ENCODE measurements around the gene SIGLEC5.
"Not testable (repeated sequence)": the region's sequence is repeated elsewhere in the genome, so short reads cannot be mapped to it uniquely, and the experiment has no call there.

The SIGLEC5 gene, protein sequence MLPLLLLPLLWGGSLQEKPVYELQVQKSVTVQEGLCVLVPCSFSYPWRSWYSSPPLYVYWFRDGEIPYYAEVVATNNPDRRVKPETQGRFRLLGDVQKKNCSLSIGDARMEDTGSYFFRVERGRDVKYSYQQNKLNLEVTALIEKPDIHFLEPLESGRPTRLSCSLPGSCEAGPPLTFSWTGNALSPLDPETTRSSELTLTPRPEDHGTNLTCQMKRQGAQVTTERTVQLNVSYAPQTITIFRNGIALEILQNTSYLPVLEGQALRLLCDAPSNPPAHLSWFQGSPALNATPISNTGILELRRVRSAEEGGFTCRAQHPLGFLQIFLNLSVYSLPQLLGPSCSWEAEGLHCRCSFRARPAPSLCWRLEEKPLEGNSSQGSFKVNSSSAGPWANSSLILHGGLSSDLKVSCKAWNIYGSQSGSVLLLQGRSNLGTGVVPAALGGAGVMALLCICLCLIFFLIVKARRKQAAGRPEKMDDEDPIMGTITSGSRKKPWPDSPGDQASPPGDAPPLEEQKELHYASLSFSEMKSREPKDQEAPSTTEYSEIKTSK

DNA sequence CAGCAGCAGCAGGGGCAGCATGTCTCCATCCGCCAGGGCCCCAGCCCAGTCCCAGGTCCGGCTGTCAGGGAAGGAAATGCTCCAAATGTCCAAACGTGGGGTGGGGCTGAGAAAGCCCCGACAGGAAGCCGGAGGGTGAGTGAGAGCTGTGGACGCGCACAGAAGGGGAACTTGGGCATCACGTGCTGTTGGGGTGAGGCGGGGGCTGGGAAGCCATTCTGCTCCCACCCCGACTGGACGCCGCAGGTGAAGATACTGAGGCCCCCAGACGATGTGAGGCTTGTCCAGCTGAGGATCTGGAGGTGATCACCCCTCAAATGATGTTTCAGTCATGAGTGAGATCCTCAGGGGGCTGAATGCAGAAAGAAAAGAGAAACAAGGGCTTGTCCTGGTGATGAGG is at the start of gene SIGLEC5:
SIGLEC5 (minus strand) TSS at position 87 of the 400 bp plus-strand sequence; CDS start at position 21, 66 bp downstream.
- not testable (repeated sequence) for DNase-seq (ENCODE audit: low spot score)

DNA sequence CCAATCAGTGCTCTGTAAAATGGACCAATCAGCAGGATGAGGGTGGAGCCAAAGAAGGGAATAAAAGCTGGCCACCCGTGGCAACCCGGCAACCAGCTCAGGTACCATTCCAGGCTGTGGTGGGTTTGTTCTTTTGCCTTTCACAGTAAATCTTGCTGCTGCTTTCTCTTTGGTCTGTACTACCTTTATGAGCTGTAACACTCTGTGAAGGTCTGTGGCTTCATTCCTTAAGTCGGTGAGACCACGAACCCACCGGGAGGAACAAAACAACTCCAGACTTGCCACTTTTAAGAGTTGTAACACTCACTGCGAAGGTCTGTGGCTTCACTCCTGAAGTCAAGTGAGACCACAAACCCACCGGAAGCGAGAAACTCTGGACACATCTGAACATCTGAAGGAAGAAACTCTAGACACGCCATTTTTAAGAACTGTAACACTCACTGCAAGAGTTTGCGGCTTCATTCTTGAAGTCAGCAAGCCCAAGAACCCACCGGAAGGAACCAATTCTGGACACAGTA is 46.4 kb upstream of the SIGLEC5 start:
- DNase-seq (ENCODE audit: low spot score): no peak

DNA sequence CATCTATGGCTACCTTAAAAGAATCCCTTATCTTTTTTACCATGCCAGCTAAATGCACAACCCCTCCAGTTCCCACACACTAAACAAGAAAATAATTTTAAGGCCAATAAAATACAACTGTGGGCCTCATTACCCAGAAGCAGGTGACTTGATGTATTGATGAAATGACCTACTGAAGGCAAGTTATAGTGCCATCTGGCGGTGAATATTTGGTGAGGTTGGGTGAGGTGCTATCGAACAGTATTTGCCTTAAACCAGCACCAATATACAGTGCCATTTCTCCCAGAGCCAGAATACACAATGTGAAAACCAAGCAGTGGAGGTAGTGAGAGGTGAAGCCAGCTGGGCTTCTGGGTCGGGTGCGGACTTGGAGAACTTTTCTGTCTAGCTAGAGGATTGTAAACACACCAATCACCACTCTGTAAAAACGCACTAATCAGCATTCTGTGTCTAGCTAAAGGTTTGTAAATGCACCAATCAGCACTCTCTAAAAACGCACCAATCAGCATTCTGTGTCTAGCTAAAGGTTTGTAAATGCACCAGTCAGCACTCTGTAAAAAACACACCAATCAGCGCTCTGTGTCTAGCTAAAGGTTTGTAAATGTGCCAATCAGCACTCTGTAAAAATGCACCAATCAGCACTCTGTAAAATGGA is 45.8 kb upstream of the SIGLEC5 start:
- peak; percentile 27 for DNase-seq (ENCODE audit: low spot score)

DNA sequence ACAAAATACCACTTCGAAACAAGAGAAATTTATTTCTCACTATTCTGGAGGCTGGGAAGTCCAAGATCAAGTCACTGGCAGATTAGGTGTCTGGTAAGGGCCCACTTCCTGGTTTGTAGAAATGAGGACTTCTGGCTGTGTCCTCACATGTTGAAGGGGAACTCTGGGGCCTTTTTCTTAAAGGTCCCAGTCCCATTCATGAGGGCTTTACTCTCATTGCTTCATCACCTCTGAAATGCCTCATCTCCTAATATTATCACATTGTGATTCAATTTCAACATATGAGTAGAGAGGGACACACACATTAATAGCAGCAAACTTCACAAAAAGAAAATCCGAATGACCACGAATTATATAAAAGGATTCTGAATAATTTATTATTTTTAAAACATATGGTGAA is 38.0 kb upstream of the SIGLEC5 start:
- DNase-seq (ENCODE audit: low spot score): no peak

DNA sequence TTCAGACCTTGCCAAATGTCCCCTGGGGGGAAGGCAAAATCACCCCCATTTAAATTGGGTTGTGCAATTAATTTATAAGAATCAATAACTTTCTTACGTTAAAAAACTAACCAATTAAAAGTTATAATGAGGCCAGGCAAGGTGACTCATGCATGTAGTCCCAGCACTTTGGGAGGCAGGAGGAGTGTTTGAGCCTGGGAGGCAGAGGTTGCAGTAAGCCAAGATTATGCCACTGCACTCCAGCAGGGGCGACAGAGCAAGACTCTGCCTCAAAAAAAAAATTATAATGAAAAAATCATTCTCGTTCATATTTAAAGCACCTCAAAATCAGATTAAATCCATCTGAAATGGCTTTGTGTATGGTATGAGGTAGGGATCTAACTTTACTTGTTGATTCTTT is 34.8 kb upstream of the SIGLEC5 start:
- no peak for DNase-seq (ENCODE audit: low spot score)

DNA sequence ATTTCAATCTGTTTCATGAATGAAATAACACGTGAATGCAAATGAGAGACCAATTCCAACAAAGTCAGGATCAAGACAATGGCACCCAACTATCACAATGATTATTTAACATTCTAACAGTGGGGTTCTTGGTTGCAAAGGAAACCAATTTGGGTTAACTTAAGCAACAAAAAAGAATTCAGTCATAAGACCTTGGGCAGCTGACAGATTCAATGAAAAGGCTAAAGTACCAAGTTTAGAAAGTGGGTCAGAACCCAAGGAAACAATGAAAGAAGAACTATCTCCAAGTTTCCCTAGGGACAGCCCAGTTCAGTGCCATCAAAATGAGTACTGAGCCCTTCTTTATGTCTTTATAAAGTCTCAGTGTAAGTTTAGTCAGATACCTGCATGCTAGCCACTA is 33.9 kb upstream of the SIGLEC5 start:
- no peak for DNase-seq (ENCODE audit: low spot score)

DNA sequence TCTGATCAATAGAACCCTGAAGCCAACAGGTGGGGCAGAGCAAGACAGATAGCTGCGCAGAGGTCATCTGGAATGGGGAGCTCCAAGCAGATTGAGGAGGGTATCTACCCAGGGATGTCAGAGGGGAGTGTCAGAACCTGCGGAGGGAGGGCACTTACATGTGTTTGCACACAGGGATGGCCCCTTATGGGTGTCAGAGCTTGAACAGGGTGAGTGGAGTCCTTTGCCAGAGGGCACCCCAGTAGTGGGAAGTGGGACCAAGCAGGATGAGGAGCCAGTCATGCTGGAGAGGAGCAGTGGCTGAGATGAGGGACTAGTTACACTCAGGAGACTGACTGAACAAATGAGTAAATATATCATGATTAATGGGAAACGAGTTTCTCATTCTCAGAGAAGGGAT is 33.4 kb upstream of the SIGLEC5 start:
- no peak for DNase-seq (ENCODE audit: low spot score)

DNA sequence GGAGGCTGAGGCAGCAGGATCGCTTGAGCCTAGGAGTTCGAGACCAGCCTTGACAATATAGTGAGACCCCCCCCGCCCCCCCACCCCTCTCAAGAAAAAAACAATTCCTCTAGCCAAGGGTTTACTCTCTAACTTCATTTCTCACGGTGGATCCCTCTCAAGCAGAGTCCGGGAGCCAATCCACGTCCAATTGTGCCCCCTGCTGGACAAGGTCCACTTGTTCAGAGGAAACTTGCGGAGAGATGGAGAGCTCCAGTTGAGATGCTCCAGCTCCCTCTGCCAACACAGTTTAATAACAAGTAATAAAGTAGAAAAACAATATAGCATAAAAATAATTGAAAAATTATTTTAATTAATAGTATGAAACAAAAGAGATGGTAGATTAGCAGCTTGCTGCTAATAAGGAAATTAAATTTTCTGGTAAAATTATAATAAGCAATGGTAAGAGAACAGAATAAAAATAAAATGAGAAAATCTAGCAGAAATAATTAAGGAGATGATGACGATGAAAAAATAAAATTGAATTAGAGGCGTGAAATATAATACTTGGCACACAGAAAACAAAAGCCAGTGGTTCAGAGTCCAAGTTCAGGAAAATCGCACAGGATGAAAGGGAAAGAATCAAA is 30.9 kb upstream of the SIGLEC5 start:
- DNase-seq (ENCODE audit: low spot score): peak; percentile 85

DNA sequence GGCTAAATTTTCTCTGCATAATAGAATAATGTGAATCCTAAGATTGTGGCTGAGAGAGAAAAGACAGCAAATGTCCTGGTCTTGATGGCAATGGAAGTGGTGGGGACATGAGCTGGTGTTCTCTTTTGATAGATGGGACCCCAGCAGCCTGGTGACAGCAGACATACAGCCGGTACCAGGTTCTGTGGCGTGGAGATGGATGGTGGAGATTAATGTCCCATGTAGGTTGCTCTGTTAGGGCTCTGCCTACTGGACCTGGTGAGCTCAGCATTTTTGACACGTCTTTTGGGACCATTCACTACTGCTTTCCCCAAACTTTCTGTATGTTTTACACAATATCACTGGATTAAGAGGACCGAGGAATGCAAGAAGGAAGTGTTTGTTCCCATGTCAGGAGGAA is 24.6 kb upstream of the SIGLEC5 start:
- no peak for DNase-seq (ENCODE audit: low spot score)

DNA sequence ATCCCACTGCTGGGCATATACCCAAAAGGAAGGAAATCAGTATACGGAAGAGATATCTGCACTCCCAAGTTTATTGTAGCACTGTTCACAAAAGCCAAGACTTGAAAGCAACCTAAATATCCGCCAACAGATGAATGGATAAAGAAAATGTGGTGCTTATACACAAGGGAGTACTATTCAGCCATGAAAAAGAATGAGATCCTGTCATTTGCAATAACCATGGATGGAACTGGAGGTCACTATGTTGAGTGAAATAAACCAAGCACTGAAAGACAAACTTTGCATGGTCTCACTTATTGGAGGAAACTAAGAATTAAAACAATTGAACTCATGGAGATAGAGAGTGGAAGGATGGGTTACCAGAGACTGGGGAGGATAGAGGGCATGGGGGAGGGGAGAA is 23.0 kb upstream of the SIGLEC5 start:
- no peak for DNase-seq (ENCODE audit: low spot score)

DNA sequence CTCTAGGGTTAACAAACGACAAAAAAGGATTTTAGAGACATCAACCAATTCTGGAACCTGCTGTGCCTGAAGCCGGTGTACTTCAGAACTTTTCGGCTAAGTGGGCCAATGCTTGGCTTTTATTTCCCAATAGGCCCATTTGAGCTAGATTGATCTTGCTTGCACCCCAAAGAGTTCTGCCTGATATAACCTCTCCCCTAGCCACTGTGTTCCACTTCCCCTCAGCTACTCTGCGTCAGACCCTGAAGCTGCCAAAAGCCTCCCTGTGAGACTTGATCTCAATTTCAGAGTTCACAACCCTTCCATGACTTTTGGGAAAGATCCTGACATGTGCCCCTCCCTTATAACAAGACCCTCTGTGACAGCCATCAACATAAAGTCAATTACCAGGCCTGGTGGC is 22.1 kb upstream of the SIGLEC5 start:
- DNase-seq (ENCODE audit: low spot score): no peak

DNA sequence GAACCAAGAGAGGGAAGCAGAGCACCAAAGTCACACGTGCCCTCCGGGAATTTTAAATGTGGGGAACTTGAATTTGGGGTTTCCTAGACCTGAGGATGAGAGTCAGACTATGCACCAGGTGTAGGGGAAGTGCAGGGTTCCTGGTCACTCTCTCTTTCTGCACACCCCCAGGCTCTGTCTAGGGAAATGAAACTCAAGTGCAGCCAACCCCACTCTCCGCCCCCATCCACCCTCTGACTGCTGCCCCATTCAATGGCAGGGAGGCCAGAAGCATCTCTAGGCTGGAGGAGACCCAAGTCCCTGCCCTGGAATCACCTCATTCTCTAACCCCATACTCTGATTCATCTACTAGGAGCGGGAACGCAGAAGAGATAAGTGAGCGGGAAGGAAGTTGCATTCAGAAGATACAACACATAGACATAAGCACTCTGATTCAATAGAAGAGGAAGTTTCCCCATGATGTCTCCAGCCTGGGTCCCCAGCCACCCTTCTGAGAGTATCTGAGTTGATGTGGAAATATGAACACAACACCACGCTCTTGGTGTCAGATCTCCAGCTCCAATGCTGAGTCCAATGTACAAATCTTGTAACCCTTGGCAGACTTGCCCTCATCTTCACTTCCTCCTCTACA is 21.1 kb upstream of the SIGLEC5 start:
- no peak for DNase-seq (ENCODE audit: low spot score)

DNA sequence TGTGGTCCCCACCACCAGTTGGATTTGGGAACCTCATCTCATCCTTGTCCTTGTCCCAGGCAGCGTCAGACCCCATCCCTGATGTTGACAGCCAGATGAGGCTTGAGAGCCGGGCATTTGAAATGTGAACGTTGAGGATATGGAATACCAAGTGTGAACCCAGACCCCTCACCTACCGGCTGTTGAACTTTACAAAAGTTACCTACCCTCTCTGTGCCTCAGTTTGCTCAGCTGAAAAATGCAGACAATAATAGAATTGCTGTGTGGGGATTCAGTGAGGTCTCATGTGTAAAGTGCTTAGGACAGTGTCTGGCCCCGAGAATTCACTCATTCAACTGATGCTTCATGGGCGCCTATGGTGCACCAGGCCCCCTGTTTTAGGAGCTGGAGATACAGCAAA is 17.1 kb upstream of the SIGLEC5 start:
- no peak for DNase-seq (ENCODE audit: low spot score)

DNA sequence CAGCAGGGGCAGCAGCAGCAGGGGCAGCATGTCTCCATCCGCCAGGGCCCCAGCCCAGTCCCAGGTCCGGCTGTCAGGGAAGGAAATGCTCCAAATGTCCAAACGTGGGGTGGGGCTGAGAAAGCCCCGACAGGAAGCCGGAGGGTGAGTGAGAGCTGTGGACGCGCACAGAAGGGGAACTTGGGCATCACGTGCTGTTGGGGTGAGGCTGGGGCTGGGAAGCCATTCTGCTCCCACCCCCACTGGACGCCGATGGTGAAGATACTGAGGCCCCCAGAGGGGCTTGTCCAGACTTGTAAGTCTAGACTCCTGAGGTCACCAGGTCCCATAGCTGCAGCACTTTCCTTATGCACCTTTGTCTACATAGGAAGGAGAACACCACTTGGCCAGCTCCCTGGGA is 16.5 kb upstream of the SIGLEC5 start, which contains the start of gene SIGLEC14:
SIGLEC14 (minus strand) TSS at position 96 of the 400 bp plus-strand sequence; CDS start at position 30, 66 bp downstream.
- not testable (repeated sequence) for DNase-seq (ENCODE audit: low spot score)

DNA sequence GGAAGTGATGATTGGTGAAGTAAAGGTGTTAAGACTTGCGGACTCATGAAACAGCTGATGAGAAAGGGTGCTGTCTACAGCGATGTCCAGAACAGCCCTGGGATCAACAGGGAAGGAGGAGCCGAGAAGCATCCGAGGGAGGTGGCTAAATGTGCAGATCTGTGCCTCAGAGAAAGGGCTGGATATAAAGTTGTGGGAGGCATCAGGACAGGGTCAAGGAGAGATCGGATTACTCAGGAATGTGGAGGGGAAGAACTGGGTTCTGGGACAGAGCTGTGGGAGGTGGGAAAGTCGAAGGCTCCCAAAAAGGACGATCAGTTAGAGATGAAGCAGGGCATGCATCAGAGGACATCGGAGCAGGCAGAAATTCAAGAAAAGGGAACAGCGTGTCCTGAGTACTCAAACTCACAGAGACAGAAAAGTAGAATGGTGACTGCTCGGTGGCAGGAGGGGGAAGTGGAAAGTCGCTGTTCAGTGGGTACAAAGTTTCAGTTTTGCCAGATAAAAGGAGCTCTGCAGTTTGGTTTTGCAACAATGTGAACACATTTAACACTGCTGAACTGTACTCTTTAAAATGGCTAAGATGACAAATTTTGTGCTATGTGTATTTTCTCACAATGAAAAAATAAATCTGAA is 14.6 kb upstream of the SIGLEC5 start:
- DNase-seq (ENCODE audit: low spot score): no peak

DNA sequence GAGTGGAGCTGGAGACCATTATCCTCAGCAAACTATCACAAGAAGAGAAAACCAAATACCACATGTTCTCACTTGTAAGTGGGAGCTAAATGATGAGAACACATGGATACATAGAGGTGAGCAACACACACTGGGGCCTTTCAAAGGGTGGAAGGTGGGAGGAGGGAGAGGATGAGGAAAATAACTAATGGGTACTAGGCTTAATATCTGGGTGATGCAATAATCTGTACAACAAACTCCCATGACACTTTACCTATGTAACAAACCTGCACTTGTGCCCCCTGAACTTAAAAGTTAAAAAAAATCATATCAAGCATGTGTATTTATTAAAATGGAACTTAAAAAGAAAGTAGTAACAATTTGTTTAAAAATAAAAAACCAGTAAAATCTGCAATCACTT is 11.4 kb upstream of the SIGLEC5 start:
- no peak for DNase-seq (ENCODE audit: low spot score)

DNA sequence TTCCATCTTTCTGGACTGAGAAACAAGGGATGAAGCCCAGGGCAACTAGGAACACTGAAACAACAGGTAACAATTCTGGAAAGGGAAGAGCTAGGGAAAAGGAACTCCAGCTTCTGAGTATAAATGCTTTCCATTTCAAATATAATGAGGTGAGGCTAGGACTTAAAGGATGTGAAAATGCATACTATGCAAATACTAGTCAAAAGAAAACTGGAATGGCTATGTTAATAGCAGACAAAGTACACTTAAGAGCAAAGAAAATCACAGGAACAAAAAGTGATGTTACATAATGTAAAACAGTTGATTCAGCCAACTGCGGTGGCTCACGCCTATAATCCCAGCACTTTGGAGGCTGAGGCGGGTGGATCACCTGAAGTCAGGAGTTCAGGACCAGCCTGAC is 10.2 kb upstream of the SIGLEC5 start:
- DNase-seq (ENCODE audit: low spot score): no peak

DNA sequence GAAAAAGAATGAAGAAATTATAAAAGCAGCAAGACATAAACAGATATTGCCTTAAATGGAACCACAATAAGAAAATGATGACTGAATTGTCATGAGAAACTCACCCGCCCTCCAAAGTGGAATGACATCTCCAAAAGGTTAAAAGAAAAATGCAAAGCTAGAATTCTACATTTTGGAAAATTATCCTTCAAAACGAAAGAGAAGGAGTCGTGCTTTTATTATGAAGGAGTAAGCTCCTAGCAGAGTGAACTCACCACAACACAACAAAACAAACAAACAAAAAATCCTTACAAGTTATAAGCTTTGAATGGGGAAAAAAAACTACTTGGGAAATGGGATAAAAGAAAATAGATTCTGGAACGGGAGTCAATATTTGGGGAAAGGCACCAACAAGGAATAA is 9.7 kb upstream of the SIGLEC5 start:
- DNase-seq (ENCODE audit: low spot score): no peak

DNA sequence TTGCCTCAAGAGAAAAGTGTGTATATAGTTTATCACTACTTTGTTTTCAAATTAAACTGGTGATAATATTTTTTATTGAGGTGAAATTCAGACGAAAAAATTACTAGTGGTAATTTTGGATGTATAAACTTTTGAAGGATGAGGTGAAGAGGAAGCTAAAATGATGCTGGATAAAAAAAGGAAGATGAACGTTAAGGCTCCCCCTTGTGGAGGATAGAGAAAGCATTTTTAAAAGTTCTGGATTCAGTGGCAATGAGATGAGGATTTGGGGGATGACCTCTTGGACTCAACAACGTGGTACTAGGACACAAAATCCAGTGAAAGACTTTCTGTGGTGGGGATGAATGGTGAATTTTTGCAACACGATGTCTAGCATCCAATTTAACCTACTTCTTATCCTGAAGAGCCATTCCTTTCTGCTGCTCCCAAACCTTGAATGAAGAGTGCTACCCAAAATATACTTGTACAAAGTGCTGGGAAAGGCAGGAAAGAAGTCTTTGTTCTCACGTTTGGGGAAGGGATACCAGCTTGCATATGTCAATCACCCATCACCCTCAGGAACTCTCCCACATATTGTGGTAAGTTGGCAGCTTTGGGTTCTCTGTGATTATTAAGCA is 7.3 kb upstream of the SIGLEC5 start:
- no peak for DNase-seq (ENCODE audit: low spot score)

DNA sequence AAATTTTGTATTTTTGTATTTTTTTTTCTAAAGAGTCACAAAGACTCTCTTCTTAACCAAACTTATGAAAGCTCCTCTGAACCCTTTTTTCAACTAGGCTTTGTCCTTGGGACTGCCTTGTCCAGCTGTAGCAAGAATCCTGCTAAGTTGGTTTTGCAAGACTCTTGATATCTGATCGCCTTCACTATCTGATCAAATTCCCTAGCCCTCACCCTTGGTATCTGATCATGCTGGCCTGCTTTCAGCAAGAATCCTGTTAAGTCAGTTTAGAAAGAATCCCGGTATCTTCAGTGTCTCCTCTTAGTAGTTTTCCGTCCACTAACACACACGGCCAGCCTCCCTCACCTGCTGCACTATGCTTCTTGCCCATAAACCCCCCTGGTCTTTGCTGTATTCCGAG is 1.9 kb upstream of the SIGLEC5 start:
- DNase-seq (ENCODE audit: low spot score): no peak

Data from GM03348 (cell line).